Activated T-cell treated with anti-CD3 and anti-CD28 coated beads for 48 hours (primary cell): ENCODE data around the gene KNTC1.
"Not testable (repeated sequence)": the region's sequence is repeated elsewhere in the genome, so short reads cannot be mapped to it uniquely, and the experiment has no call there.

Experiments
- DNase-seq: peaks from one replicate; pipeline ENCODE4 v3.0.0-alpha.2; 2020; ENCODE audit warnings: low read depth

Gene KNTC1, protein sequence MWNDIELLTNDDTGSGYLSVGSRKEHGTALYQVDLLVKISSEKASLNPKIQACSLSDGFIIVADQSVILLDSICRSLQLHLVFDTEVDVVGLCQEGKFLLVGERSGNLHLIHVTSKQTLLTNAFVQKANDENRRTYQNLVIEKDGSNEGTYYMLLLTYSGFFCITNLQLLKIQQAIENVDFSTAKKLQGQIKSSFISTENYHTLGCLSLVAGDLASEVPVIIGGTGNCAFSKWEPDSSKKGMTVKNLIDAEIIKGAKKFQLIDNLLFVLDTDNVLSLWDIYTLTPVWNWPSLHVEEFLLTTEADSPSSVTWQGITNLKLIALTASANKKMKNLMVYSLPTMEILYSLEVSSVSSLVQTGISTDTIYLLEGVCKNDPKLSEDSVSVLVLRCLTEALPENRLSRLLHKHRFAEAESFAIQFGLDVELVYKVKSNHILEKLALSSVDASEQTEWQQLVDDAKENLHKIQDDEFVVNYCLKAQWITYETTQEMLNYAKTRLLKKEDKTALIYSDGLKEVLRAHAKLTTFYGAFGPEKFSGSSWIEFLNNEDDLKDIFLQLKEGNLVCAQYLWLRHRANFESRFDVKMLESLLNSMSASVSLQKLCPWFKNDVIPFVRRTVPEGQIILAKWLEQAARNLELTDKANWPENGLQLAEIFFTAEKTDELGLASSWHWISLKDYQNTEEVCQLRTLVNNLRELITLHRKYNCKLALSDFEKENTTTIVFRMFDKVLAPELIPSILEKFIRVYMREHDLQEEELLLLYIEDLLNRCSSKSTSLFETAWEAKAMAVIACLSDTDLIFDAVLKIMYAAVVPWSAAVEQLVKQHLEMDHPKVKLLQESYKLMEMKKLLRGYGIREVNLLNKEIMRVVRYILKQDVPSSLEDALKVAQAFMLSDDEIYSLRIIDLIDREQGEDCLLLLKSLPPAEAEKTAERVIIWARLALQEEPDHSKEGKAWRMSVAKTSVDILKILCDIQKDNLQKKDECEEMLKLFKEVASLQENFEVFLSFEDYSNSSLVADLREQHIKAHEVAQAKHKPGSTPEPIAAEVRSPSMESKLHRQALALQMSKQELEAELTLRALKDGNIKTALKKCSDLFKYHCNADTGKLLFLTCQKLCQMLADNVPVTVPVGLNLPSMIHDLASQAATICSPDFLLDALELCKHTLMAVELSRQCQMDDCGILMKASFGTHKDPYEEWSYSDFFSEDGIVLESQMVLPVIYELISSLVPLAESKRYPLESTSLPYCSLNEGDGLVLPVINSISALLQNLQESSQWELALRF (N-terminal part only)

DNA sequence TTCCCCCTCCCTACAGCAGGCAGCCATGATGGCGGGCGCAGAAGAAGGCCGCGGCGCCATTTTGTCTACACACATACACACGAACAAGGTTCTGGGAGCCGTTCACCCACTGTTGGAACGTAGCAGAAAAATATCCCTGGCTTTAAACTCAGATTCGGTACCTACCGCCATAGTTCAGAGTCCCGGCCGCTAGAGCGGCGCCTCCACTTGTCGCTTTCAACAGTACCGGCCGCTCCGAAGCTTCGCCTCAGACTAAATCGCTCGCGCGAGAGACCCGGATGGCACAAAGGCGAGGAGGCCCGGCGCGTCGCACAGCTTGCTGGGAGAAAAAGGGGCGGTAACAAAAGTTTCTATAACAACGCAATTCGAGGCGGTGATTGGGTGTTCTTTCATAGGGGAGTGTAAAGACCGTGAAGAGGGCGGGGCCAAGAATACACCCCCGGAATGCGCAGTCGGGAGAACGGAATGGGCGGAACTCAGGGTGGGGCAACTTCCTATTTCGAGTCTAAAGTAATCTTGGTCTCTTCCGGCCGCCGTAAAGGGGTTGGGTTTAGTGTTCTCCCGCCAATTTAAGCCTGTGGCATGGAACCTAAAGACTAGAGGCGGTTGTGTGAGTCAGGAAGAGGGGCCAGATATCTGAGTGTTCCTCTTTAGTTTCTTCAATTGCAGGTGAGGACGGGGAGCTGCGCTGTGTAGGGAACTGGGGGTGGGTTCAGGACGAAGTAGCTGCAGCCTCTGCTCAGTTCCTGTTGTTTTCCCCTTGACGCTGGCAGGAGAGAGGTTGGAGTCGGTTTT is at the start of gene KNTC1, which contains the start of gene RSRC2:
KNTC1 (plus strand) TSS at position 567 of the 795 bp plus-strand sequence. CDS start 2,815 bp downstream, outside the sequence.
RSRC2 (minus strand) TSS at position 254 of the 795 bp plus-strand sequence; CDS start at position 171, 83 bp downstream.
- peak; percentile 93 for DNase-seq

DNA sequence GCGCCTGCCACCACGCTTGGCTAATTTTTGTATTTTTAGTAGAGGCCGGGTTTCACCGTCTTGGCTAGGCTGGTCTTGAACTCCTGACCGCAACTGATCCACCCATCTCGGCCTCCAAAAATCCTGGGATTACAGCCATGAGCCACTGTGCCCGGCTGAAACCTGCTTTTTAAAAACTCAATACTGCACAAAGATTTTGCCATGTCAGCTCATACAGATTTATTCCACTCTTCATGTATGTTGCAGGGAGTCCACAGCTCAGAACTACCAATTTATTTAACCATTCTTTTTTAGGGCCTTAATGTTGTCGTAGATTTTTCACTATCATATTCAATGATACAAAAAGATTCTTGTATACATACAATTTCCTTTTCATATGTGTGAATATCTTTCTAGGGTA is 46.3 kb upstream of the KNTC1 start:
- no peak for DNase-seq

DNA sequence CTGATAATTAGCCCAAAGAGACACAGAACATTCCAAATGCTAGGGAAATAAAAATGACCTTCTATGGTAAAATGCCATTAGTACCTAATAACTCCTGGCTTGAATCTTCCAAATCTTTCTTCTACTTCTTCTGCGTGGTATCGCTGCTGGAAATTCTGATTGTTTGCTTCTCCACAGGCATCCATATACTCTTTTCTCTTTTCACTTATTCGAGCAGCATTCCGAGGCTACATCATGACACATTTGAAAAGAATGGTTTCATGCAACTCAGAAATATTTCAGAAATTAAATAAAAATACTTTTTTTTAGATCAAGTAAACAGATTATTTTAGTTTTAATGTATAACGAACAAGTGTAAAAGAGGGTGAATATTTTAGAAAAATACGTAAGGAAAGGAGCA is 45.2 kb upstream of the KNTC1 start:
- DNase-seq = no peak

DNA sequence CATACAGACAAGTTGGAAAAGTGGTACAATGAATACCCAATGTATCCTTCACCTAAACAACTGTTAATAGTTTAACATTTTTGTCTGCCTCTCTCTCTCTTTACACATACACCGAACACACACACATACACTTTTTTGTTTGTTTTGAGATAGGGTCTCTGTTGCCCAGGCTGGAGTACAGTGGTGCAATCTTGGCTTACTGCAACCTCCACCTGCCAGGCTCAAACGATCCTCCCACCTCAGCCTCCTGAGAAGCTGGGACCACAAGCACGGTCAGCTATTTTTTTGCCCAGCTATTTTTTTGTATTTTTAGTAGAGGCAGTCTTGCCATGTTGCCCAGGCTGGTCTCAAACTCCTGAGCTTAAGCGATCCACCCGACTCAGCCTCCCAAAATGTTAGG is 43.1 kb upstream of the KNTC1 start:
- DNase-seq = no peak

DNA sequence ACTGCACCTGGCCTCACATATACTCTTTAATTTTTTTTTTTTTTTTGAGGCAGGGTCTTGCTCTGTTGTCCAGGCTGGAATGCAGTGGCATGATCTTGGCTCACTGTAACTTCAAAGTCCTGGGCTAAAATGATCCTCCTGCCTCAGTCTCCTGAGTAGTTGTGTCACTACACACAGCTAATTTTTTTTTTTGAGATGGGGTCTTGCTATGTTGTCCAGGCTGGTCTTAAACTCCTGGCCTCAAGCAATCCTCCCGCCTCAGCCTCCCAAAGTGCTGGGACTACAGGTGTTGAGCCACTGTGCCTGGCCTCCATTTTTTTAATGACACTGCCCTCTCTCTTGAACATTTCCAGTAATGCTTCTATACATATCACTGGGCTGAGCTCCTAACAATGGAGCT is 42.7 kb upstream of the KNTC1 start:
- DNase-seq = not testable (repeated sequence)

DNA sequence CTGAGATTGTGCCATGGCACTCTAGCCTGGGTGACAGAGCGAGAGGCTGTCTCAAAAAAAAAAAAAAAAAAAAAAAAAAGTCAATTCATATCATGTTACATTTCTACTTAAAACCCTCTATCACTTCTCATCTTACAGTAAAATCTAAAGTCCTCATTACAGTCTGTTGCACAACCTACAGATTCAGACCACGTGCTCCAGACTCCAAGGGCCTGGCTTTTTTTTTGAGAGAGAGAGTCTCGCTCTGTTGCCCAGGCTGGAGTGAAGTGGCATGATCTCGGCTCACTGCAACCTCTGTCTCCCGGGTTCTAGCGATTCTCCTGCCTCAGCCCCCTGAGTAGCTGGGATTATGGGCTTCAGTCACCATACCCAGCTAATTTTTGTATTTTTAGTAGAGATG is 40.7 kb upstream of the KNTC1 start:
- DNase-seq = not testable (repeated sequence)

DNA sequence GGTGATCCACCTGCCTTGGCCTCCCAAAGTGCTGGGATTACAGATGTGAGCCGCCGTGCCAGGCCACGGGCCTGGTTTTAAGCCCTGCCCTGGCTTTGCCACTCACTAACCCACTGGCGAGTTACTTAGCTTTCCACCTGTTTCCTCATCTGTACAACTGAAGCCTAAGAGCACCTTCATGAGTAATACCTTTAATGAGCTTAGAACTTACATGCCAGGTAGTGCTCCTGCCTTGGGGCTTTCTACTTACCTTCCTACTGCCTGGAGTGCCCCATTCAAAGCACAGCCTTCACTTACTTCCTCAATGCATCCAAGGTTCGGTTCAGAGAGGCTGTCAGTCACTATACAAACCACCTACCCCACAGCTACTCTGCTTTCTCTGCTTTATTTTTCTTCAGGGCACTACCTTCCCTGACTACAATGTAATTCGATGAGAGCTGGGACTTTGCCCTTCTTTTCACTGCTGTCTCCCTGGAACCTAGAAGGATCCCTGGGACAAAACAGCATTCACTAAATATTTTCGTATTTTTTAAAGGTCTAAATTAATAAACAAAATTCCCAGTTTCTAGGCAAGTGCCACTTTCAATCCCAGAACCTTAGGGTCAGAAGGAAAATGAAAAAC is 40.1 kb upstream of the KNTC1 start:
- DNase-seq = no peak

DNA sequence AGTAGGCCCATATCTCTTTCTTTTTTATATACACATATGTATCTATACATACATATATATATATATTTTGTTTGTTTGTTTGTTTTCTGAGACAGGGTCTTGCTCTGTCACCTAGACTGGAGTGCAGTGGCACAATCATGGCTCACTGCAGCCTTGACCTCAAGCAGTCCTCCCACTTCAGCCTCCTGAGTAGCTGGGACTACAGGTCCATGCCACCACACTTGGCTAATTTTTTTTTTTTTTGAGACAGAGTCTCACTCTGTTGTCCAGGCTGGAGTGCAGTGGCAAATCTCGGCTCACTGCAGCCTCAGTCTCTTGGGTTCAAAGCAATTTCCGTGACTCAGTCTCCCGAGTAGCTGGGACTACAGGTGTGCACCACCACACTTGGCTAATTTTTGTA is 39.2 kb upstream of the KNTC1 start:
- not testable (repeated sequence) for DNase-seq

DNA sequence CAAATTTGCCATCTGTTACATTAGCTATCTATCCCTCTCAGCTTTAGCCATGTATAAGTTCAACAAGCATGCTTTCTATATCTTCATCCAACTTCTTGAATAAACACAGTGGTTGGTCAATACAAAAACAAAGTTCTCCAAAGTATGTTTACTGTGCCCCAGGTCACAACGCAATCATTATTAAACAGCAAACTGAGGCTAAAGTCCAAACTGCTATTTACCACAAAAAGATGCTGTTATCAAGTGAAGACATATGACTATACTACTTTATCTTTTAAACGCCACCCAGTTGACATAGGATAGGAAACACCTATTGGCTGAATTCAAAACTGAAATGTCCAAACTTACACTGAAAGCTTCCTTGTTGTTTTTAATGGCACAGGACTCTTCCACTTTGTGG is 38.0 kb upstream of the KNTC1 start:
- no peak for DNase-seq

DNA sequence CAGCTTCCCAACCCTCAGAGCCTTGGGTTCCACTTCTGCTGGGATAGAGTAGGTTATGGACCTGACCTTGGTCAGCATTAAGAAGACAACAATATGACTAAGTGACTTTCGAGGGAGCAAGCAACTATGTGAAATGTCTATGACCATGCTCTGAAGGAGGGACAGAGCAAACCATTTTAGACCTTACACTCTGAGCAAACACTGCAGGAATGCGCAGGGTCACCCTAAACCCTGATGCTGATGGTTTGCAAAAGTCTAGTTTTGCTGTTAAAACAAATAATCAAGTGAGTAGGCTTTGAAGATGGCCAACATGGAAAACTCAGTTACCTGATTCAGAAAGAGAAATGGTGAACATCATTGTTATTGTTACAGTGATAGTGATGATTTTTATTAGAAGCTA is 35.1 kb upstream of the KNTC1 start:
- DNase-seq = no peak

DNA sequence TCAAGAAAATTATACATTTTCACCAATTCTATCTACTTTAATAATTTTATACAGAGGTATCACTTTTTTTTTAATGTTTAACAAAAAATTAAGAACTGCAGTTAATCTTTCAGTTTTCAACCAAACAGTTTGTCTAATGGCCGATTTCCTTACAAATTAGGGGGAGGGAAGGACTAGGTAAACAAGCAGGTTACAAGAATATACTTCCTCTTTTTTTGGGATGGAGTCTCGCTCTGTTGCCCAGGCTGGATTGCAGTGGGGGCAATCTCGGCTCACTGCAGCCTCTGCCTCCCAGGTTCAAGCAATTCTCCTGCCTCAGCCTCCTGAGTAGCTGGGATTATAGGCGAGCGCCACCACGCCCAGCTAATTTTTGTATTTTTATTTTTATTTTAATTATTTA is 33.8 kb upstream of the KNTC1 start:
- DNase-seq = not testable (repeated sequence)

DNA sequence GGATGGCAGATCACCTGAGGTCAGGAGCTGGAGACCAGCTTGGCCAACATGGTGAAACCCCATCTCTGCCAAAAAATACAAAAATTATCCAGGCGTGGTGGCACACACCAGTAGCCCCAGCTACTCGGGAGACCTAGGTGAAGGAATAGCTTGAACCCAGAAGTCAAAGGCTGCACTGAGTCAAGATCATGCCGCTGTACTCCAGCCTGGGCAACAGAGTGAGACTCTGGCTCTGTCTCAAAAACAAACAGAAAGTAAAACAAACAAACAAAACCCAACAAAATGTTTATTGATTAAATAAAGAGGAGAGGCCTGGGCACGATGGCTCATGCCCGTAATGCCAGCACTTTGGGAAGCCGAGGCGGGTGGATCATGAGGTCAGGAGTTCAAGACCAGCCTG is 31.8 kb upstream of the KNTC1 start:
- no peak for DNase-seq

DNA sequence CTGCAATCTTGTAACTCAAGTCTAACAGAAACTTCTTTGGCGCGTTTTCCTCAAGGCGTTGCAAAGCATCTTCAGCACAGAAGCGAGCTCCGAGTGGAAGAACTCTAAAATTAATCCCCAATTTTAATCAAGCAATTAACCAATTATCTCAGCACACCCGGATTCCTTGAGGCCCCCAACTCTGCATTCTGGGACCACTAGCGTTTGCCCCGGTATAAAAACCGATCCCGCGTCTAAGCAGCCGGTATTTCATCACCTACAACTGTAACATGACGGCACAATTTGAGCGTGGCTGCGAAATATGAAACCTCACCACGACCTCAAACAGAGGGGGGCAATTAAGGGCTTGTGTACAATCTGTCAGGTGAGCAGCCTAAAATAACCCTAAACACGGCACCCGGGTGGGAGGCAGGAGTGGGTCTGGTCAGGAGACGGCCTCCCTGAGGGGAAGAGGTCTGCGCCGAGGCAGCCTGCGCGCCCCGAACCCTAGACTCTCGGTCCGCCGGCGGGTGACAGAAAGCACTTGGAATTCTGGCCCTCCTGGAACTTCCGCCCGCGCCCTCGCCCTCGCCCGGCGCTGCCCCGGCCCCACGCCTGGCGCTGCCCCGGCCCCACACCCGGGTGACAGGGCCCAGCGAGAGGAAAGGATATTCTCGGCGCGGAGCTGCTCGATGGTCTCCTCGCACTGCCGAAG is 26.9 kb upstream of the KNTC1 start:
- peak; percentile 25 for DNase-seq

DNA sequence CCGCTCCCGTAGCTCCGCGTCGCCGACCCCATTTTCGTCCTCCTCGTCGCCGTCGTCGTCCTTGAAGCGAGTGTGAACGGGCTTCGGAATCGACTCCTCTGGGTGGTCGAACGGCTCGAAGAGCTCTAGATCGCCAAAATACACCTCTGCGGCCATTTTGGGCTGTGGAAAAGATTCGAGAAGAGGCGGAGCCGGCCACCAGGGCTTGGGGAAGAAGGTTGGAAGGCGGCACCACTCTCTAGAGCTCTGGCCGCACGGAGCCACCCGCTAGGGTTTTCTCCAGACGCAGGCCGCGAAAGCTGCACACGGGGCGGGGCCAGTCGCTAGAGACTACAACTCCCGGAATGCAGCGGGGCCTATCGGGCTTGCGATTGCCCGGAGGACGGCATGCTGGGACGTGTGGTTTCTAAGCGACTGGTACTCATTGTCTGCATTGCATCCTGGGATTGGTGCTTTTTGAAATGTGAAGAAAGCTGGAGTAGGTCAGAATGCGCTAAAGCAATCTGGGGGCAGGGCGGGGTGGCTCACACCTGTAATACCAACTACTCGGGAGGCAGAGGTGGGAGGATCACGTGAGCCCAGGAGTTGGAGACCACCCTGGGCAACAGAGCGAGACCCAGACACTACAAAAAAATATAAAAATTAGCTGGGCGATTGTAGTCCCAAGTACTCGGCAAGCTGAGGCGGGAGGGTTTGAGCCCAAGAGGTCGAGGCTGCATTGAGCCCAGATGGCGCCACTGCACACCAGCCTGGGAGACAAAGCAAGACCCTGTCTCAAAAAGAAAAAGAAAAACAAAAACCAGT is 26.2 kb upstream of the KNTC1 start, which contains the start of gene ZCCHC8:
ZCCHC8 (minus strand) TSS at position 248 of the 804 bp plus-strand sequence; CDS start at position 156, 92 bp downstream.
- peak; percentile 95 for DNase-seq

DNA sequence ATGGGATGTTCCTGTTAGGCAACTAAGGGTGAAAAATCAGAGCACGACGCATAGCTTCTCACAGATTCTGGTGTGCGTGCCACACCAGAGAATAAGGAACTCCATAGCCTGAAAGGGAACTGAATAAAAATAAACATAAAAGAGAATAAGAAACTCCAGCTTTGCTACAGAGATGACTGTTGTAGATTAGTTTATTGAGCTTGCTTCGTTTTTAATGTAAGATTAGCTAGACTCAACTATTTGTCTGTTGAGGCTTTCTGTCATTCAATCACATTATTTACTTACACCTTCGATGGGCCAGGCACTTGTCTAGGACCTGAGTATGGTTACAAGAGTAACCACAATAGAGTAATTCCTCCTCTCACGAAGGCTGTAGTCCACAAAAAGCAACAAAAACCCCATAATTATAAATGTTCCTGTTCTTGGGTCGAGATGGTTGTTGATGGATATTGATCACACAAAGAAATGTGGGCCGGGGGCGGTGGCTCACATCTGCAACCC is 25.5 kb upstream of the KNTC1 start:
- no peak for DNase-seq

DNA sequence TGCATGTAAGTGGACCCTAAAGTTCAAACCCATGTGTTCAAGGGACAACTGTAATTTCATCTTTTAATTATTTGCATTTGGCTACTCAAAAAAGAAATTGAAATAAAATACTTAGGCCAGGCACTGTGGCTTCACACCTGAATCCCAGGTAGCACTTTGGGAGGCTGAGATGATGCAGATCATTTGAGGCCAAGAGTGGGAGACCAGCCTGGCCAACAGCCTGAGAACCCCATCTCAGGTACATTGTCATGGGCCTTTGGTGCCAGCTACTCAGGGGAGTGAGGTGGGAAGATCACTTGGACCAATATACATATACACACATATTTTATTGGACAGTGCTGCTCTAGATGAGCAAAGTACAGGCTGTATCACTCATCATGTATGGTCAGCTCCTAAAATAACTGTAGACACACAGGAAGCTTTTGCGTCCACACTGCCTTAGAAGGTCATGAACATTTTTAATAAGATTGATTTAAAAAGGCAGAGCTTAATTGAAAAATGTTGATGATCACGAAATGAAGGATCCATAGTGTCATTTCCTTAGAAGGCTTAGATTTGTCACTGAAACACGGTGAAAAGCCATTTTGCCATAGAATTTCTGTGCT is 23.8 kb upstream of the KNTC1 start:
- DNase-seq = no peak

DNA sequence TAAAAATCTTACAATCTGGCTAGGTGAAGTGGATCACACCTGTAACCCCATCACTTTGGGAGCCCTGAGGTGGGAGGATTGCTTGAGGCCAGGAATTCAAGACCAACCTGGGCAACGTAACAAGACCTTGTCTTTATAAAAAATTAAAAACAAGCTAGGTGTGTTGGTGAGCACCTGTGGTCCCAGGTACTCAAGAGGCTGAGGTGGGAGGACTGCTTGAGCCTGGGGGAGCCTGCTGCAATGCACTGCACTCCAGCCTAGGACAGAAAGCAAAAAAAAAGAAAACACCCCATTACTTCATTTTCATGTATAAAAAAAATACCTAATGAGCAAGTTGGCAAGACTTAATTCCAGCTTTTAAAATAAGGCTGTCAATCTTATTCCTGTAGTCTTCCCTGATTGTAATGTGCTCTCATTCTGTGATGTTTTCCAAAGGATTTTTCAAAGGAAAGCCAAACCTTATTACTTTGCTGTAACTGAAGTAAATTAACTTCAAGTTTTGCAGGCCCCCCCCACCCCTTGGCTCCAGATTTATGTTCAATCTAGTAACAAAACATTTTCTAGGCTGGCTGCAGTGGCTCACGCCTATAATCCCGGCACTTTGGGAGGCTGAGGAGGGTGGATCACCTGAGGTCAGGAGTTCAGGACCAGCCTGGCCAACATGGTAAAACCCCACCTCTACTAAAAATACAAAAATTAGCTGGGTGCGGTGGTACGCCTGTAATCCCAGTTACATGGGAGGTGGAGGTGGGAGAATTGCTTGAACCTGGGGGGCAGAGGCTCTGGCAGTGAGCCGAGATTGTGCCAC is 23.1 kb upstream of the KNTC1 start:
- no peak for DNase-seq
